ENCODE measurements around the gene SLF1. TPM values are rescaled to one million over a fixed set of nuclear protein-coding genes. Genes with fewer than 3 reads are reported as not detected.

The SLF1 gene
- total RNA-seq, 1 experiment from 2014 or later = 7.9 TPM

DNA sequence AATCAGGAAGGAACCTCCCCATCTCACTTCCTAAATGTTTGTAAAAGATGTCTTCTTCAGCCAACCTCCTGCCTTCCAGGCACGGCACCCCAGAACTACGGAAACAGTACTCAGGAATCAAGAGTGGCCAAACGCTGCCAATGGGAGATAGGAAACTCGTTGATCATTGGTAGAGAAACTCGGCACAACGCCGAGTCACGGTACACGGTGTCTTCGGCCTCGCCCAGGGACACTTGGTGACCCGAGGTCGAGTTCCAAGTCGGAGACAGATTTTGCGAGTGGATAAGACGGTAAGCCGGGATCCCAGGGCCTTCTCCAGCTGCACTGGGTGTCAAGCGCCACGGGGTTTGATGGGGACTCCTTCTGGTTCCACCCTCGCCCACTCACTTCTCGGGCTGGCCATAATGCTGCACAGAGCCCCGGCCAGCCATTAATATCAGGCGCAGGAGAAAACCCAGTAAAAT is 408 bp upstream of the SLF1 start:
- no peaks in the 10 kb centered on the region for H3K27me3 Mint-ChIP-seq (ENCODE audit: insufficient read depth, unreplicated experiment)
- H3K27ac Mint-ChIP-seq (ENCODE audit: unreplicated experiment) = peak overlapping the region; percentile 96
- H3K9me3 Mint-ChIP-seq (ENCODE audit: unreplicated experiment) = no peaks in the 10 kb centered on the region
- H3K4me1 Mint-ChIP-seq (ENCODE audit: low read depth, unreplicated experiment) = no peaks in the 10 kb centered on the region
- no peaks in the 10 kb centered on the region for H3K36me3 Mint-ChIP-seq (ENCODE audit: insufficient read depth, unreplicated experiment)
- CTCF ChIA-PET = interaction anchor here (1.2 kb wide), 1 partner anchor 120 kb away, joined by 4 read pairs; no protein-coding TSS in a partner anchor
- peak; percentile 57 to 70 for DNase-seq
- H3K4me3 ChIP-seq (ENCODE audit: low read depth, low read length) = peak overlapping the region; percentile 82
- intact Hi-C loops (cut with micrococcal nuclease; ENCODE audit: unreplicated experiment) = loop anchor here (1.0 to 5.0 kb wide), 4 partner anchors 75 to 521 kb away; no protein-coding TSS in a partner anchor
- BruUV-seq (replicated peaks) = no TSS peak
- H3K27me3 ChIP-seq (replicated peaks; ENCODE audit: control insufficient read depth, insufficient read depth, low read length) = no peaks in the 10 kb centered on the region
- H3K4me1 ChIP-seq = peaks cover 10% of the 10 kb centered on the region; the same call in 1 of the 2 replicates
- H3K36me3 ChIP-seq (ENCODE audit: control insufficient read depth, insufficient read depth, low read length) = no peaks in the 10 kb centered on the region
- H3K9me3 ChIP-seq = no peaks in the 10 kb centered on the region
- peak overlapping the region; percentile 82 for H3K4me3 Mint-ChIP-seq (ENCODE audit: unreplicated experiment)
- POLR2A ChIA-PET = interaction anchor here (0.6 kb wide), 1 partner anchor 36 kb away, joined by 4 read pairs; no protein-coding TSS in a partner anchor
- TF ChIP-seq, protein P1, sequence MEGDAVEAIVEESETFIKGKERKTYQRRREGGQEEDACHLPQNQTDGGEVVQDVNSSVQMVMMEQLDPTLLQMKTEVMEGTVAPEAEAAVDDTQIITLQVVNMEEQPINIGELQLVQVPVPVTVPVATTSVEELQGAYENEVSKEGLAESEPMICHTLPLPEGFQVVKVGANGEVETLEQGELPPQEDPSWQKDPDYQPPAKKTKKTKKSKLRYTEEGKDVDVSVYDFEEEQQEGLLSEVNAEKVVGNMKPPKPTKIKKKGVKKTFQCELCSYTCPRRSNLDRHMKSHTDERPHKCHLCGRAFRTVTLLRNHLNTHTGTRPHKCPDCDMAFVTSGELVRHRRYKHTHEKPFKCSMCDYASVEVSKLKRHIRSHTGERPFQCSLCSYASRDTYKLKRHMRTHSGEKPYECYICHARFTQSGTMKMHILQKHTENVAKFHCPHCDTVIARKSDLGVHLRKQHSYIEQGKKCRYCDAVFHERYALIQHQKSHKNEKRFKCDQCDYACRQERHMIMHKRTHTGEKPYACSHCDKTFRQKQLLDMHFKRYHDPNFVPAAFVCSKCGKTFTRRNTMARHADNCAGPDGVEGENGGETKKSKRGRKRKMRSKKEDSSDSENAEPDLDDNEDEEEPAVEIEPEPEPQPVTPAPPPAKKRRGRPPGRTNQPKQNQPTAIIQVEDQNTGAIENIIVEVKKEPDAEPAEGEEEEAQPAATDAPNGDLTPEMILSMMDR (IDR thresholded peaks at IDR 0.05; ENCODE audit: insufficient read depth in 1 of 2, low read depth in 1 of 2, low read length in 1 of 2, severe bottlenecking in 1 of 2, unreplicated experiment in 1 of 2) = no peak

DNA sequence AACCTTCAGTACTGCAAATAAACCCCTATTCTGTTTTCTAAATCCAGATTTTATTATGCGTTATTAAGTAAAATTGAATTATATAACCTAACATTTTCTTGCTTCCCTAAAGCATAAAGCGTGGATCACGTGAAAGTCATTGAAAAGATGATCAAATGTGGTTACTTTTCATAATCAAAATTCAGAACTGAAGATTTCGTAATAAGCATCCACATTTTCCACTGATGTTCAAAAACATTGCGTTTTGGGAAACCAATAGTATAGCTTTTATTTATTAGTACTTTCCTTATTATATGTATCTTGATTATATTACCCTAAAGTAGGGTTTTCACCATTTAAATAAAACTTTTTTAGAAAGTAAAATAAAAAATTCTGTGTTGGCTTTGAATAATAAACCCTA is 1.8 kb downstream of the SLF1 start:
- CTCF ChIA-PET = no interaction called here
- intact Hi-C loops (cut with micrococcal nuclease; ENCODE audit: unreplicated experiment) = no loop called here
- H3K4me3 ChIP-seq (ENCODE audit: low read depth, low read length) = no peak overlapping the region
- no peak for DNase-seq
- Mint-ChIP-seq H3K36me3 (ENCODE audit: insufficient read depth, unreplicated experiment) (no peaks in the 10 kb centered on the region), H3K4me3 (ENCODE audit: unreplicated experiment) (peak overlapping the region; percentile 82), H3K27me3 (ENCODE audit: insufficient read depth, unreplicated experiment) (no peaks in the 10 kb centered on the region), H3K4me1 (ENCODE audit: low read depth, unreplicated experiment) (no peaks in the 10 kb centered on the region), H3K9me3 (ENCODE audit: unreplicated experiment) (no peaks in the 10 kb centered on the region), H3K27ac (ENCODE audit: unreplicated experiment) (no peak overlapping the region)
- no peaks in the 10 kb centered on the region for H3K9me3 ChIP-seq
- POLR2A ChIA-PET = no interaction called here
- no peaks in the 10 kb centered on the region for H3K36me3 ChIP-seq (ENCODE audit: control insufficient read depth, insufficient read depth, low read length)
- H3K27me3 ChIP-seq (replicated peaks; ENCODE audit: control insufficient read depth, insufficient read depth, low read length) = no peaks in the 10 kb centered on the region
- TF ChIP-seq, protein P1 (IDR thresholded peaks at IDR 0.05; ENCODE audit: insufficient read depth in 1 of 2, low read depth in 1 of 2, low read length in 1 of 2, severe bottlenecking in 1 of 2, unreplicated experiment in 1 of 2) = no peak
- BruUV-seq (replicated peaks) = no TSS peak
- peaks cover 10% of the 10 kb centered on the region; the same call in 1 of the 2 replicates for H3K4me1 ChIP-seq

DNA sequence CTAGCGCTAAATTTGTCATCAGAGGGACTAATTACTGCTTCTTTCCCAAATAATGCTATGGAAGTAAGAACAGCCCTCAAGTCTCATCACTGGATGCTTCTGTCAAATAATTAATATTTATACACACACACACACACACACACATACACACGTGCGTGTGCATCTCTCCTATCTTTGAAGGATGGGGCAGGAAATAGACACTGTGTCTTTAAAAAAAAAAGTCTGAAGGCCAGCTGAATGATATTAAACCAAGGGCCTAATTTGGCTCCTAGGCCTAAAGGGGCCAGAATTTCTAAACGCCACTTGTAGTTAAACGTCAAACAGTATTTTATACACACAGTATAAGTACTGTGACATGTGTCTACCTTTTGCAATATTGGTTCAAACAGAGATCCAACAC is 3.3 kb downstream of the SLF1 start:
- peaks cover 6% of the 10 kb centered on the region; the same call in 1 of the 2 replicates for H3K4me1 ChIP-seq
- TF ChIP-seq, protein P1 (IDR thresholded peaks at IDR 0.05; ENCODE audit: insufficient read depth in 1 of 2, low read depth in 1 of 2, low read length in 1 of 2, severe bottlenecking in 1 of 2, unreplicated experiment in 1 of 2) = no peak
- H3K4me1 Mint-ChIP-seq (ENCODE audit: low read depth, unreplicated experiment) = no peaks in the 10 kb centered on the region
- DNase-seq = no peak
- no peak overlapping the region for H3K4me3 ChIP-seq (ENCODE audit: low read depth, low read length)
- CTCF ChIA-PET = no interaction called here
- no peaks in the 10 kb centered on the region for H3K27me3 Mint-ChIP-seq (ENCODE audit: insufficient read depth, unreplicated experiment)
- no peaks in the 10 kb centered on the region for H3K36me3 Mint-ChIP-seq (ENCODE audit: insufficient read depth, unreplicated experiment)
- H3K9me3 ChIP-seq = no peaks in the 10 kb centered on the region
- POLR2A ChIA-PET = no interaction called here
- no peak overlapping the region for H3K27ac Mint-ChIP-seq (ENCODE audit: unreplicated experiment)
- H3K36me3 ChIP-seq (ENCODE audit: control insufficient read depth, insufficient read depth, low read length) = no peaks in the 10 kb centered on the region
- H3K9me3 Mint-ChIP-seq (ENCODE audit: unreplicated experiment) = no peaks in the 10 kb centered on the region
- H3K27me3 ChIP-seq (replicated peaks; ENCODE audit: control insufficient read depth, insufficient read depth, low read length) = no peaks in the 10 kb centered on the region
- no peak overlapping the region for H3K4me3 Mint-ChIP-seq (ENCODE audit: unreplicated experiment)
- no TSS peak for BruUV-seq (replicated peaks)
- intact Hi-C loops (cut with micrococcal nuclease; ENCODE audit: unreplicated experiment) = no loop called here
